HepG2 (cell line): ENCODE results near the gene SRSF2. TPM values are rescaled to one million over a fixed set of nuclear protein-coding genes. Genes with fewer than 3 reads are reported as not detected.
A peak's percentile ranks its signal among the peaks of the same experiment; 100 is the strongest.

Experiments
- BORCS8-MEF2B ChIP-seq: sonication (generic); formaldehyde crosslinking; IDR thresholded peaks from 2 replicates; pipeline ENCODE4 v1.8.0; 2022; ENCODE audit warnings: mild to moderate bottlenecking, missing genetic modification reagents
- CBX2 ChIP-seq, 2 experiments: fragments of 200-600 bp in 1 of 2; sonication (generic); formaldehyde crosslinking in 1 of 2; IDR thresholded peaks; 2 replicates each; pipeline versions ENCODE4 v1.7.0 to v1.8.1; 2018 to 2022; ENCODE audit warnings: low read depth in 2 of 2, low read length in 1 of 2, mild to moderate bottlenecking in 1 of 2, missing genetic modification reagents in 1 of 2
- ETV6 ChIP-seq: sonication (generic); formaldehyde crosslinking; conservative IDR thresholded peaks from 2 replicates; pipeline ENCODE4 v1.4.0; 2020; ENCODE audit warnings: missing genetic modification reagents
- GTF3A ChIP-seq: sonication (generic); formaldehyde crosslinking; conservative IDR thresholded peaks from 2 replicates; pipeline ENCODE4 v1.4.0; 2020; ENCODE audit warnings: mild to moderate bottlenecking, missing genetic modification reagents
- HNRNPH1 ChIP-seq: fragments of 200-400 bp; formaldehyde crosslinking; optimal IDR thresholded peaks from 2 replicates; pipeline ENCODE3; 2017; ENCODE audit warnings: mild to moderate bottlenecking, low read depth, low read length
- PPARG ChIP-seq: conservative IDR thresholded peaks from 2 replicates; pipeline ENCODE4 v1.6.1; 2016; ENCODE audit warnings: missing biosample characterization, missing genetic modification reagents
- ZNF101 ChIP-seq: sonication (generic); formaldehyde crosslinking; IDR thresholded peaks from 2 replicates; pipeline ENCODE4 v1.4.0; 2020; ENCODE audit warnings: mild to moderate bottlenecking, low read depth, missing genetic modification reagents, borderline replicate concordance
- ZNF205 ChIP-seq: IDR thresholded peaks from 2 replicates; pipeline ENCODE4 v1.6.1; 2018; ENCODE audit warnings: missing biosample characterization, missing genetic modification reagents
- ZNF430 ChIP-seq: sonication (generic); formaldehyde crosslinking; IDR thresholded peaks from 2 replicates; pipeline ENCODE4 v1.9.0; 2021; ENCODE audit warnings: mild to moderate bottlenecking, missing genetic modification reagents
- ZNF468 ChIP-seq: sonication (generic); formaldehyde crosslinking; IDR thresholded peaks from 2 replicates; pipeline ENCODE4 v1.8.0; 2022; ENCODE audit warnings: mild to moderate bottlenecking, moderate library complexity, missing genetic modification reagents
- ZNF761 ChIP-seq: sonication (generic); formaldehyde crosslinking; conservative IDR thresholded peaks from 2 replicates; pipeline ENCODE4 v1.4.0; 2020; ENCODE audit warnings: mild to moderate bottlenecking, missing genetic modification reagents
- ZNF788 ChIP-seq: sonication (generic); formaldehyde crosslinking; IDR thresholded peaks from 2 replicates; pipeline ENCODE4 v1.5.0; 2020; ENCODE audit warnings: mild to moderate bottlenecking, missing genetic modification reagents, borderline replicate concordance
- polyA plus RNA-seq, 8 experiments: library from polyadenylated mRNA; depleted of rRNA in 3 of 8; stranded (reverse) in 7 of 8; unstranded in 1 of 8; fragments of >200 nt; fragmentation: Illumina TruSeq in 4 of 8; extraction: Trizol in 4 of 8; gene quantifications; 2 replicates each; pipeline versions ENCODE4 v1.2.1 to v1.2.3, GENCODE V29; 2011 to 2016; ENCODE audit warnings: low read depth in 4 of 8, missing spikeins in 1 of 8, mixed read lengths in 1 of 8; ENCODE audit not compliant: insufficient read depth in 1 of 8
- total RNA-seq, 5 experiments: library from RNA; depleted of rRNA; stranded (reverse); fragments of >200 nt; fragmentation: Illumina TruSeq; extraction: Trizol; gene quantifications; 2 replicates each; pipeline ENCODE4 v1.2.3, GENCODE V29; 2016; ENCODE audit warnings: low read depth in 1 of 5
- TF ChIP-seq, protein P1 (sequence below), 2 experiments: sonication (generic) in 1 of 2; formaldehyde crosslinking in 1 of 2; IDR thresholded peaks; 2 replicates each; pipeline versions ENCODE4 v1.6.1 to v1.9.0; 2014 to 2022; ENCODE audit warnings: antibody characterized with exemption in 1 of 2, borderline replicate concordance in 1 of 2, inconsistent platforms in 1 of 2, low read depth in 1 of 2, missing genetic modification reagents in 1 of 2
- TF ChIP-seq, protein P2 (sequence below): sonication (generic); formaldehyde crosslinking; IDR thresholded peaks from 2 replicates; pipeline ENCODE4 v1.4.0; 2020; ENCODE audit warnings: missing genetic modification reagents, low read depth, mild to moderate bottlenecking, borderline replicate concordance
- TF ChIP-seq, protein P3 (sequence below), 2 experiments: sonication (generic) in 1 of 2; formaldehyde crosslinking in 1 of 2; IDR thresholded peaks; 2 replicates each; pipeline versions ENCODE4 v1.4.0 to v1.6.1; 2016 to 2020; ENCODE audit warnings: borderline replicate concordance in 1 of 2, low read depth in 1 of 2, mild to moderate bottlenecking in 1 of 2, missing genetic modification reagents in 1 of 2

The SRSF2 gene
- total and polyA plus RNA-seq, 2 of the 13 experiments (the other 11 are each of a cell fraction or from before 2014, with no cell fraction given) = 306 to 319 TPM

DNA sequence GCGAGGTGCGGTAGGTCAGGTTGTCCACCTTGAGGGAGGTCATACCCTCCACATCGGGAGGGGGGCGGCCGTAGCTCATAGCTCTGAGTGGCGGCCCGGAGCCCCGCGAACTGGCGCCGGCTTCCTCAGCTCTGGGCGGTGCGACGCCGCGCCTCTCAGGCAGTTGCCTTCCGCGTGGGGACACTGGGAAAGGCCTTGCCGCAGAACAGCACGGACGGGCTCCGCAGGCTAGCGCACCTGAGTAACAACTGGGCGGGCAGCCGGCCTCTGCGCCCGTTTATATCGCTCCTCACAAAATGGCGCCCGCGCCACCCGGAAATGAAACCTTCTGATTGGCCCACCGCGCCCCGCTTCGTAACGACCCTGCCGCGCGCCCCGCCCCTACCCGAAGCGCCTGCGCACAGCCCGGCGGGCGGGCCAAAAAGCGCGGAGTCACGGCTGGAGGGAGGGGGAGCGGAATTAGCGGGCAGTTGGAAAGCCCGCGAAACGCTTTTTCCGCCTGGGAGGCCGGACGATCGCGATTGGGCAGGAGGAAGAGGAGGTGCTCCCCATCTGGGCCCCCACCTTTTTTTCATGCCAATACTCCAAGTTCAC is at the start of gene SRSF2 (continued):
- TF ChIP-seq PPARG (CRISPR knock-in tag) = 0 out of 2 replicates have a peak, but pooled peaks have one; percentile 37
- TF ChIP-seq ZNF468 = peak; percentile 94
- TF ChIP-seq, protein P1, sequence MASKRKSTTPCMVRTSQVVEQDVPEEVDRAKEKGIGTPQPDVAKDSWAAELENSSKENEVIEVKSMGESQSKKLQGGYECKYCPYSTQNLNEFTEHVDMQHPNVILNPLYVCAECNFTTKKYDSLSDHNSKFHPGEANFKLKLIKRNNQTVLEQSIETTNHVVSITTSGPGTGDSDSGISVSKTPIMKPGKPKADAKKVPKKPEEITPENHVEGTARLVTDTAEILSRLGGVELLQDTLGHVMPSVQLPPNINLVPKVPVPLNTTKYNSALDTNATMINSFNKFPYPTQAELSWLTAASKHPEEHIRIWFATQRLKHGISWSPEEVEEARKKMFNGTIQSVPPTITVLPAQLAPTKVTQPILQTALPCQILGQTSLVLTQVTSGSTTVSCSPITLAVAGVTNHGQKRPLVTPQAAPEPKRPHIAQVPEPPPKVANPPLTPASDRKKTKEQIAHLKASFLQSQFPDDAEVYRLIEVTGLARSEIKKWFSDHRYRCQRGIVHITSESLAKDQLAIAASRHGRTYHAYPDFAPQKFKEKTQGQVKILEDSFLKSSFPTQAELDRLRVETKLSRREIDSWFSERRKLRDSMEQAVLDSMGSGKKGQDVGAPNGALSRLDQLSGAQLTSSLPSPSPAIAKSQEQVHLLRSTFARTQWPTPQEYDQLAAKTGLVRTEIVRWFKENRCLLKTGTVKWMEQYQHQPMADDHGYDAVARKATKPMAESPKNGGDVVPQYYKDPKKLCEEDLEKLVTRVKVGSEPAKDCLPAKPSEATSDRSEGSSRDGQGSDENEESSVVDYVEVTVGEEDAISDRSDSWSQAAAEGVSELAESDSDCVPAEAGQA (IDR thresholded peaks at IDR 0.05; ENCODE audit: low read depth) = peak; percentile 84
- TF ChIP-seq, protein P1 (CRISPR knock-in tag; IDR thresholded peaks at IDR 0.05; ENCODE audit: borderline replicate concordance) = peak; percentile 87; the same call in 1 of the 2 replicates
- TF ChIP-seq GTF3A (CRISPR knock-in tag) = 0 out of 2 replicates have a peak, but pooled peaks have one; percentile 87
- TF ChIP-seq, protein P2, sequence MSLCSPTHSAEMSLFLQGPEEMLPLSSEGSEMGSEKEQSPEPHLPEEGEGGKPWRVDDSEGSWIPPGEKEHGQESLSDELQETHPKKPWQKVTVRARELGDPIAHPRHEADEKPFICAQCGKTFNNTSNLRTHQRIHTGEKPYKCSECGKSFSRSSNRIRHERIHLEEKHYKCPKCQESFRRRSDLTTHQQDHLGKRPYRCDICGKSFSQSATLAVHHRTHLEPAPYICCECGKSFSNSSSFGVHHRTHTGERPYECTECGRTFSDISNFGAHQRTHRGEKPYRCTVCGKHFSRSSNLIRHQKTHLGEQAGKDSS (CRISPR knock-in tag) = no peak; the same call in 1 of the 2 replicates
- peak; percentile 87 for TF ChIP-seq ZNF430 (CRISPR knock-in tag)
- TF ChIP-seq CBX2 (IDR thresholded peaks at IDR 0.05; ENCODE audit: low read depth, low read length) = no peak
- TF ChIP-seq CBX2 (CRISPR knock-in tag; IDR thresholded peaks at IDR 0.05; ENCODE audit: low read depth) = peak; percentile 93
- no peak; the same call in none of the 2 replicates for TF ChIP-seq ZNF761 (CRISPR knock-in tag)
- TF ChIP-seq ZNF205 = peak; percentile 73
- TF ChIP-seq, protein P3, sequence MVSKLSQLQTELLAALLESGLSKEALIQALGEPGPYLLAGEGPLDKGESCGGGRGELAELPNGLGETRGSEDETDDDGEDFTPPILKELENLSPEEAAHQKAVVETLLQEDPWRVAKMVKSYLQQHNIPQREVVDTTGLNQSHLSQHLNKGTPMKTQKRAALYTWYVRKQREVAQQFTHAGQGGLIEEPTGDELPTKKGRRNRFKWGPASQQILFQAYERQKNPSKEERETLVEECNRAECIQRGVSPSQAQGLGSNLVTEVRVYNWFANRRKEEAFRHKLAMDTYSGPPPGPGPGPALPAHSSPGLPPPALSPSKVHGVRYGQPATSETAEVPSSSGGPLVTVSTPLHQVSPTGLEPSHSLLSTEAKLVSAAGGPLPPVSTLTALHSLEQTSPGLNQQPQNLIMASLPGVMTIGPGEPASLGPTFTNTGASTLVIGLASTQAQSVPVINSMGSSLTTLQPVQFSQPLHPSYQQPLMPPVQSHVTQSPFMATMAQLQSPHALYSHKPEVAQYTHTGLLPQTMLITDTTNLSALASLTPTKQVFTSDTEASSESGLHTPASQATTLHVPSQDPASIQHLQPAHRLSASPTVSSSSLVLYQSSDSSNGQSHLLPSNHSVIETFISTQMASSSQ (IDR thresholded peaks at IDR 0.05; ENCODE audit: low read depth) = no peak
- TF ChIP-seq, protein P3 (CRISPR knock-in tag; IDR thresholded peaks at IDR 0.05; ENCODE audit: borderline replicate concordance) = peak; percentile 60
- TF ChIP-seq HNRNPH1 = no peak
- TF ChIP-seq ZNF788 = peak; percentile 88
- peak; percentile 56; the same call in 1 of the 2 replicates for TF ChIP-seq BORCS8-MEF2B (CRISPR knock-in tag)
- peak; percentile 93; the same call in 1 of the 2 replicates for TF ChIP-seq ETV6
- 0 out of 2 replicates have a peak, but pooled peaks have one; percentile 56 for TF ChIP-seq ZNF101 (CRISPR knock-in tag)
